GM10266 (cell line): ENCODE data around the gene RBMS2.
"Not testable (repeated sequence)": the region's sequence is repeated elsewhere in the genome, so short reads cannot be mapped to it uniquely, and the experiment has no call there.

Experiments
- DNase-seq: peaks from one replicate; pipeline ENCODE4 v3.0.0; 2012; ENCODE audit errors: extremely low spot score
- CTCF ChIP-seq: IDR thresholded peaks from 2 replicates; pipeline ENCODE4 v1.5.1; 2012; ENCODE audit warnings: mild to moderate bottlenecking, low read depth; ENCODE audit not compliant: control insufficient read depth, insufficient read depth; ENCODE audit errors: missing control alignments

RBMS2 gene

DNA sequence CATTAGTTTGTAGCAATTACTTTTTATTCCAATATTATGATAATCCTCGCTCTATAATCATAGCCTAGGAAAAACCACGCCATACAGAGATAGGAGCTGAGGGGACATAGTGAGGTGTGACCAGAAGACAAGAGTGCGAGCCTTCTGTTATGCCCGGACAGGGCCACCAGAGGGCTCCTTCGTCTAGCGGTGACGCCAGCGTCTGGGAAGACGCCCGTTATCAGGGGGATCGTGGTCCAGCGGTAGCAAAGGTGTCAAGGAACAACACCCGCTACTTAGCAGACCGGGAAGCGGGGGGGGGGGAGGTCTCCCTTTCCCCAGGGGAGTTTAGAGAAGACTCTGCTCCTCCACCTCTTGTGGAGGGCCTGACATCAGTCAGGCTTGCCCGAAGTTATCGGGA lies 24.9 kb upstream of the RBMS2 start:
- DNase-seq: not testable (repeated sequence)
- peak; percentile 60 for TF ChIP-seq CTCF

GRCh38 chr12:56498126-56498902 lies 23.3 kb upstream of the RBMS2 start:
- DNase-seq: not testable (repeated sequence)

DNA sequence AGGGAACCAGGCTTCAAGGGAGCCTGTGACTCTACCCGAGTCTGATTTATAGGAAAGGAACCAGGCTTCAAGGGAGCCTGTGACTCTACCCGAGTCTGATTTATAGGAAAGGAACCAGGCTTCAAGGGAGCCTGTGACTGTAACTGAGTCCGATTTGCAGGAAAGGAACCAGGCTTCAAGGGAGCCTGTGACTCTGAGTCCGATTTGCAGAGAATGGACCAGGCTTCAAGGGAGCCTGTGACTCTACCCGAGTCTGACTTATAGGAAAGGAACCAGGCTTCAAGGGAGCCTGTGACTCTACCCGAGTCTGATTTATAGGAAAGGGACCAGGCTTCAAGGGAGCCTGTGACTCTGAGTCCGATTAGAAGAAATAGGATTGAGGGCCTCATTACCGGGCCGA lies 22.2 kb upstream of the RBMS2 start:
- DNase-seq: not testable (repeated sequence)

- DNase-seq: not testable (repeated sequence)
These were observed 21.7 kb upstream of the RBMS2 start for GRCh38 chr12:56499879-56500278.

DNA sequence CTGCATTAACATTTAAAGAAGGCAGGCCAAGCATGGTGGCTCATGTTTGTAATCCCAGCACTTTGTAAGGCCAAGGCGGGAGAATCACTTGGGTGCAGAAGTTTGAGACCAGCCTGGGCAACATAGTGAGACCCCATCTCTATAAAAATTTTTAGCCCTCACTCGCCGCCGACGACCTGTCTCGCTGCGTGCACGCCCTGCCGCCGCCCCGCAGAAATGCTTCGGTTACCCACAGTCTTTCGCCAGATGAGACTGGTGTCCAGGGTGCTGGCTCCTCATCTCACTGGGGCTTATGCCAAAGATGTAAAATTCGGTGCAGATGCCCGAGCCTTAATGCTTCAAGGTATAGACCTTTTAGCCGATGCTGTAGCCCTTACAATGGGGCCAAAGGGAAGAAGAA lies 10.8 kb upstream of the RBMS2 start:
- no peak for TF ChIP-seq CTCF
- no peak for DNase-seq

DNA sequence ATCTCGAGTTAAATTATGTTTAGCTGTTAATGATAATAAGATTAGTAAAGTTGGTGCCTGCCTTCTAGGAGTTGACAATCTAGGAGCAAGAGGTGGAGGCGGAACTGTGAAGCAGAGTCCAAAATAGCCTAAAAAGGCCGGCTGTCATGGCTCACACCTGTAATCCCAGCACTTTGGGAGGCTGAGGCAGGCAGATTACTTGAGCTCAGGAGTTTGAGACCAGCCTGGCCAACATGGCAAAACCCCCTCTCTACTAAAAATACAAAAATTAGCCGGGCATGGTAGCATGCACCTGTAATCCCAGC lies 7.7 kb upstream of the RBMS2 start:
- not testable (repeated sequence) for DNase-seq

- no peak for DNase-seq
- TF ChIP-seq CTCF: no peak
These were observed 3.8 kb upstream of the RBMS2 start for GRCh38 chr12:56517854-56518253.

DNA sequence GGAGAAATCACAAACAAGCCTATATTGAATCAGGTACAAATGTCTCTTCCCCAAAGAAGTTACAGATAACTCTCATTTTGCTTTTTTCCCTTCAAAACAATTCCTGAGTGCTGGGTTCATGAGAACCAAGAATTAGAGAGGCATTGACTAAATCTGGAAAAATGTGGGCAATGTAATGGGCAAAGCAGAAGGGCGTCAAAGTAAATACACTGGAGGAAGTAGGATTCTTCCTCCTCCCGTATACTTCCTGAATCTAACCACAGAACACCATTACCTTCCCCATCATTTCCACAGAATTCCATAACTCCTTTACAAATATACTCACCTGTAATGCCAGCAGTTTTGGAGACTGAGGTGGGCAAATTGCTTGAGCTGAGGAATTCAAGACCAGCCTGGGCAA lies 3.0 kb upstream of the RBMS2 start:
- DNase-seq: no peak
- TF ChIP-seq CTCF: no peak

GRCh38 chr12:56520048-56520447 lies 1.6 kb upstream of the RBMS2 start:
- no peak for TF ChIP-seq CTCF
- no peak for DNase-seq

GRCh38 chr12:56520506-56520905 lies 1.1 kb upstream of the RBMS2 start:
- no peak for TF ChIP-seq CTCF
- no peak for DNase-seq
